T-helper 17 cell (primary cell): ENCODE results near the gene ATP11A. TPM values are rescaled to one million over a fixed set of nuclear protein-coding genes. Genes with fewer than 3 reads are reported as not detected.
A peak's percentile ranks its signal among the peaks of the same experiment; 100 is the strongest.

Experiments
- ATAC-seq: fragments of 150-1000 bp; cut with Tn5 transposase; 2 replicates; pipeline ENCODE4 v1.10.0; 2021; ENCODE audit warnings: mild to moderate bottlenecking, moderate library complexity
- DNase-seq, 3 donors: peaks; one replicate each; pipeline versions ENCODE4 v3.0.0 to v3.0.0-alpha.2; 2020 to 2021
- H3K9me3 ChIP-seq: one replicate; pipeline ENCODE4 v1.7.0; 2013; ENCODE audit warnings: low read length, mild to moderate bottlenecking; ENCODE audit not compliant: control insufficient read depth, poor library complexity, severe bottlenecking
- H3K27ac Mint-ChIP-seq: one replicate; pipeline ENCODE4 v1.8.0; 2022; ENCODE audit warnings: mild to moderate bottlenecking, moderate library complexity, mixed read lengths
- H3K27me3 Mint-ChIP-seq: one replicate; pipeline ENCODE4 v1.8.0; 2022; ENCODE audit warnings: mixed read lengths
- H3K36me3 Mint-ChIP-seq: one replicate; pipeline ENCODE4 v1.8.0; 2022; ENCODE audit warnings: low read depth, mixed read lengths
- H3K4me1 Mint-ChIP-seq: one replicate; pipeline ENCODE4 v1.8.0; 2022; ENCODE audit warnings: mild to moderate bottlenecking, mixed read lengths
- H3K4me3 Mint-ChIP-seq: one replicate; pipeline ENCODE4 v1.8.0; 2022; ENCODE audit warnings: mild to moderate bottlenecking, moderate library complexity, mixed read lengths
- total RNA-seq, 4 donors: library from RNA in 2 of 4; stranded (reverse) in 2 of 4; gene quantifications; one replicate each; pipeline ENCODE4 v1.2.3 and lab custom pipeline; 2022 to 2026

The ATP11A gene
- total RNA-seq, 2 donors from 2014 or later, result 56.8 to 79.5 TPM

- H3K36me3 Mint-ChIP-seq, result peaks cover 11% of the 10 kb centered on the region
- H3K27ac Mint-ChIP-seq, result no peak overlapping the region
These were observed 129.3 kb downstream of the ATP11A start for GRCh38 chr13:112819111-112819510.

GRCh38 chr13:112819816-112820215, 130.0 kb downstream of the ATP11A start:
- DNase-seq, result no peak
- Mint-ChIP-seq H3K27ac (no peak overlapping the region), H3K36me3 (peaks cover 13% of the 10 kb centered on the region), H3K27me3 (no peaks in the 10 kb centered on the region), H3K4me1 (peaks cover 5% of the 10 kb centered on the region), H3K4me3 (no peak overlapping the region)
- no peak for ATAC-seq
- no peaks in the 10 kb centered on the region for H3K9me3 ChIP-seq

More at GRCh38 chr13:112819111-112819510, 129.3 kb downstream of the ATP11A start:
- no peak for DNase-seq
- H3K4me3 Mint-ChIP-seq, result no peak overlapping the region
- no peaks in the 10 kb centered on the region for H3K27me3 Mint-ChIP-seq
- ATAC-seq, result no peak
- peaks cover 5% of the 10 kb centered on the region for H3K4me1 Mint-ChIP-seq
- H3K9me3 ChIP-seq, result no peaks in the 10 kb centered on the region

GRCh38 chr13:112820318-112820717, 130.5 kb downstream of the ATP11A start:
- DNase-seq (no peak), ATAC-seq (no peak)
- peaks cover 2% of the 10 kb centered on the region for H3K4me1 Mint-ChIP-seq
- H3K27ac Mint-ChIP-seq, result no peak overlapping the region
- H3K27me3 Mint-ChIP-seq, result no peaks in the 10 kb centered on the region
- no peaks in the 10 kb centered on the region for H3K9me3 ChIP-seq
- H3K36me3 Mint-ChIP-seq, result peaks cover 14% of the 10 kb centered on the region
- no peak overlapping the region for H3K4me3 Mint-ChIP-seq

- Mint-ChIP-seq H3K27me3 (no peaks in the 10 kb centered on the region), H3K27ac (no peak overlapping the region), H3K36me3 (peaks cover 15% of the 10 kb centered on the region), H3K4me3 (no peak overlapping the region), H3K4me1 (no peaks in the 10 kb centered on the region)
- H3K9me3 ChIP-seq, result no peaks in the 10 kb centered on the region
- ATAC-seq, result no peak
- no peak for DNase-seq
These were observed 131.7 kb downstream of the ATP11A start for GRCh38 chr13:112821340-112822055.

GRCh38 chr13:112822851-112823250, 133.0 kb downstream of the ATP11A start:
- no peaks in the 10 kb centered on the region for H3K27me3 Mint-ChIP-seq
- H3K36me3 Mint-ChIP-seq, result peaks cover 14% of the 10 kb centered on the region
- H3K27ac Mint-ChIP-seq, result no peak overlapping the region

GRCh38 chr13:112824429-112824828, 134.6 kb downstream of the ATP11A start:
- no peak for DNase-seq
- Mint-ChIP-seq H3K4me3 (no peak overlapping the region), H3K36me3 (peaks cover 14% of the 10 kb centered on the region), H3K4me1 (no peaks in the 10 kb centered on the region), H3K27ac (no peak overlapping the region), H3K27me3 (no peaks in the 10 kb centered on the region)
- H3K9me3 ChIP-seq, result no peaks in the 10 kb centered on the region
- ATAC-seq, result no peak

More at GRCh38 chr13:112822851-112823250, 133.0 kb downstream of the ATP11A start:
- ATAC-seq, result no peak
- no peaks in the 10 kb centered on the region for H3K9me3 ChIP-seq
- DNase-seq, result no peak
- Mint-ChIP-seq H3K4me3 (no peak overlapping the region), H3K4me1 (no peaks in the 10 kb centered on the region)

GRCh38 chr13:112825071-112825470, 135.2 kb downstream of the ATP11A start:
- H3K27me3 Mint-ChIP-seq, result no peaks in the 10 kb centered on the region
- DNase-seq, result no peak
- peaks cover 14% of the 10 kb centered on the region for H3K36me3 Mint-ChIP-seq
- no peak overlapping the region for H3K4me3 Mint-ChIP-seq
- ATAC-seq, result no peak
- no peaks in the 10 kb centered on the region for H3K4me1 Mint-ChIP-seq
- H3K9me3 ChIP-seq, result no peaks in the 10 kb centered on the region
- peak overlapping the region; percentile 62 for H3K27ac Mint-ChIP-seq

GRCh38 chr13:112825875-112826274, 136.0 kb downstream of the ATP11A start:
- no peaks in the 10 kb centered on the region for H3K27me3 Mint-ChIP-seq
- peaks cover 14% of the 10 kb centered on the region for H3K36me3 Mint-ChIP-seq
- no peaks in the 10 kb centered on the region for H3K4me1 Mint-ChIP-seq
- DNase-seq (no peak), ATAC-seq (no peak)
- no peak overlapping the region for H3K27ac Mint-ChIP-seq
- H3K9me3 ChIP-seq, result no peaks in the 10 kb centered on the region
- H3K4me3 Mint-ChIP-seq, result no peak overlapping the region

- ATAC-seq, result no peak
- H3K27ac Mint-ChIP-seq, result no peak overlapping the region
- peaks cover 14% of the 10 kb centered on the region for H3K36me3 Mint-ChIP-seq
- DNase-seq, result no peak
- no peaks in the 10 kb centered on the region for H3K4me1 Mint-ChIP-seq
- no peaks in the 10 kb centered on the region for H3K9me3 ChIP-seq
- H3K4me3 Mint-ChIP-seq, result no peak overlapping the region
- no peaks in the 10 kb centered on the region for H3K27me3 Mint-ChIP-seq
These were observed 136.7 kb downstream of the ATP11A start for GRCh38 chr13:112826565-112826964.

GRCh38 chr13:112828082-112828699, 138.4 kb downstream of the ATP11A start:
- Mint-ChIP-seq H3K27me3 (no peaks in the 10 kb centered on the region), H3K27ac (no peak overlapping the region), H3K4me3 (no peak overlapping the region), H3K36me3 (peaks cover 24% of the 10 kb centered on the region), H3K4me1 (no peaks in the 10 kb centered on the region)
- no peak for DNase-seq
- no peaks in the 10 kb centered on the region for H3K9me3 ChIP-seq
- ATAC-seq, result no peak

- no peaks in the 10 kb centered on the region for H3K4me1 Mint-ChIP-seq
- ATAC-seq, result no peak
- H3K4me3 Mint-ChIP-seq, result no peak overlapping the region
These were observed 138.9 kb downstream of the ATP11A start for GRCh38 chr13:112828756-112829155.

GRCh38 chr13:112831196-112831595, 141.4 kb downstream of the ATP11A start:
- no peak overlapping the region for H3K27ac Mint-ChIP-seq
- no peak for ATAC-seq
- no peaks in the 10 kb centered on the region for H3K27me3 Mint-ChIP-seq
- H3K4me3 Mint-ChIP-seq, result no peak overlapping the region
- peaks cover 16% of the 10 kb centered on the region for H3K36me3 Mint-ChIP-seq
- no peaks in the 10 kb centered on the region for H3K9me3 ChIP-seq
- H3K4me1 Mint-ChIP-seq, result no peaks in the 10 kb centered on the region
- DNase-seq, result no peak

More at GRCh38 chr13:112828756-112829155, 138.9 kb downstream of the ATP11A start:
- DNase-seq, result no peak
- peaks cover 26% of the 10 kb centered on the region for H3K36me3 Mint-ChIP-seq
- no peaks in the 10 kb centered on the region for H3K9me3 ChIP-seq
- no peaks in the 10 kb centered on the region for H3K27me3 Mint-ChIP-seq
- H3K27ac Mint-ChIP-seq, result no peak overlapping the region

- Mint-ChIP-seq H3K27ac (no peak overlapping the region), H3K4me3 (no peak overlapping the region), H3K36me3 (peaks cover 12% of the 10 kb centered on the region), H3K27me3 (no peaks in the 10 kb centered on the region), H3K4me1 (no peaks in the 10 kb centered on the region)
- DNase-seq, result no peak
- ATAC-seq, result no peak
- H3K9me3 ChIP-seq, result no peaks in the 10 kb centered on the region
These were observed 142.0 kb downstream of the ATP11A start for GRCh38 chr13:112831801-112832200.

- Mint-ChIP-seq H3K4me1 (no peaks in the 10 kb centered on the region), H3K27me3 (no peaks in the 10 kb centered on the region), H3K4me3 (no peak overlapping the region), H3K36me3 (peaks cover 17% of the 10 kb centered on the region), H3K27ac (no peak overlapping the region)
- DNase-seq, result no peak
- no peak for ATAC-seq
- H3K9me3 ChIP-seq, result no peaks in the 10 kb centered on the region
These were observed 143.0 kb downstream of the ATP11A start for GRCh38 chr13:112832811-112833210.
